ENCODE data around the gene FBXO34.

DNA sequence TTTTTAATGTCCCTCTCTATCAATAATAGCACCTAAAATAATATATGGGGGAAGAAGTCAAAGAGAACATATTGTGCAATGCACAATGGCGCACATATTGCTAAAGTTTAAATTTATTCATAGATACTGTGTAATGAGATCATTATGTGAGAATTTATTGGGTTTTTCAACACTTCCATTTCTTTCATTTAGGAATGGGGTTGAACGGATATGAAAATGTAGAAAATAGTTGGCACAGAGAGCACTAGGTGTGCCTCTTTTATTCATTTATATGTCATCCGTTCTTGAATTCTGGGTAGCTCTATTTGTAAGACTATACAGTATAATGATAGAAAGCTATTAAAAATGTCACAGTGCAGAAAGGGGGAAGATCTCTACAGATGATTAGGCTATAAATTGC is 76.5 kb downstream of the FBXO34 start:
- TF ChIP-seq, protein P1, sequence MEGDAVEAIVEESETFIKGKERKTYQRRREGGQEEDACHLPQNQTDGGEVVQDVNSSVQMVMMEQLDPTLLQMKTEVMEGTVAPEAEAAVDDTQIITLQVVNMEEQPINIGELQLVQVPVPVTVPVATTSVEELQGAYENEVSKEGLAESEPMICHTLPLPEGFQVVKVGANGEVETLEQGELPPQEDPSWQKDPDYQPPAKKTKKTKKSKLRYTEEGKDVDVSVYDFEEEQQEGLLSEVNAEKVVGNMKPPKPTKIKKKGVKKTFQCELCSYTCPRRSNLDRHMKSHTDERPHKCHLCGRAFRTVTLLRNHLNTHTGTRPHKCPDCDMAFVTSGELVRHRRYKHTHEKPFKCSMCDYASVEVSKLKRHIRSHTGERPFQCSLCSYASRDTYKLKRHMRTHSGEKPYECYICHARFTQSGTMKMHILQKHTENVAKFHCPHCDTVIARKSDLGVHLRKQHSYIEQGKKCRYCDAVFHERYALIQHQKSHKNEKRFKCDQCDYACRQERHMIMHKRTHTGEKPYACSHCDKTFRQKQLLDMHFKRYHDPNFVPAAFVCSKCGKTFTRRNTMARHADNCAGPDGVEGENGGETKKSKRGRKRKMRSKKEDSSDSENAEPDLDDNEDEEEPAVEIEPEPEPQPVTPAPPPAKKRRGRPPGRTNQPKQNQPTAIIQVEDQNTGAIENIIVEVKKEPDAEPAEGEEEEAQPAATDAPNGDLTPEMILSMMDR (IDR thresholded peaks at IDR 0.05), result no peak
- no peak for TF ChIP-seq SIN3A (IDR thresholded peaks at IDR 0.05; ENCODE audit: borderline replicate concordance, insufficient read depth, low read depth, low read length)
- TF ChIP-seq, protein P2, sequence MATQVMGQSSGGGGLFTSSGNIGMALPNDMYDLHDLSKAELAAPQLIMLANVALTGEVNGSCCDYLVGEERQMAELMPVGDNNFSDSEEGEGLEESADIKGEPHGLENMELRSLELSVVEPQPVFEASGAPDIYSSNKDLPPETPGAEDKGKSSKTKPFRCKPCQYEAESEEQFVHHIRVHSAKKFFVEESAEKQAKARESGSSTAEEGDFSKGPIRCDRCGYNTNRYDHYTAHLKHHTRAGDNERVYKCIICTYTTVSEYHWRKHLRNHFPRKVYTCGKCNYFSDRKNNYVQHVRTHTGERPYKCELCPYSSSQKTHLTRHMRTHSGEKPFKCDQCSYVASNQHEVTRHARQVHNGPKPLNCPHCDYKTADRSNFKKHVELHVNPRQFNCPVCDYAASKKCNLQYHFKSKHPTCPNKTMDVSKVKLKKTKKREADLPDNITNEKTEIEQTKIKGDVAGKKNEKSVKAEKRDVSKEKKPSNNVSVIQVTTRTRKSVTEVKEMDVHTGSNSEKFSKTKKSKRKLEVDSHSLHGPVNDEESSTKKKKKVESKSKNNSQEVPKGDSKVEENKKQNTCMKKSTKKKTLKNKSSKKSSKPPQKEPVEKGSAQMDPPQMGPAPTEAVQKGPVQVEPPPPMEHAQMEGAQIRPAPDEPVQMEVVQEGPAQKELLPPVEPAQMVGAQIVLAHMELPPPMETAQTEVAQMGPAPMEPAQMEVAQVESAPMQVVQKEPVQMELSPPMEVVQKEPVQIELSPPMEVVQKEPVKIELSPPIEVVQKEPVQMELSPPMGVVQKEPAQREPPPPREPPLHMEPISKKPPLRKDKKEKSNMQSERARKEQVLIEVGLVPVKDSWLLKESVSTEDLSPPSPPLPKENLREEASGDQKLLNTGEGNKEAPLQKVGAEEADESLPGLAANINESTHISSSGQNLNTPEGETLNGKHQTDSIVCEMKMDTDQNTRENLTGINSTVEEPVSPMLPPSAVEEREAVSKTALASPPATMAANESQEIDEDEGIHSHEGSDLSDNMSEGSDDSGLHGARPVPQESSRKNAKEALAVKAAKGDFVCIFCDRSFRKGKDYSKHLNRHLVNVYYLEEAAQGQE (IDR thresholded peaks at IDR 0.05; ENCODE audit: insufficient read depth in 1 of 2, low read depth in 2 of 2, low read length in 1 of 2), result no peak
- no peak for TF ChIP-seq POLR2AphosphoS5 (IDR thresholded peaks at IDR 0.05; ENCODE audit: low read depth, low read length)
- TF ChIP-seq TCF7L2 (IDR thresholded peaks at IDR 0.05; ENCODE audit: low read depth, low read length), result no peak

All from Panc1 (cell line).